IMR-90 (cell line): ENCODE data around the gene BCAS3. TPM values are rescaled to one million over a fixed set of nuclear protein-coding genes. Genes with fewer than 3 reads are reported as not detected.

Experiments used
- ATAC-seq: fragments of 200-7000 bp; cut with Tn5 transposase; 2 replicates; pipeline ENCODE4 v1.9.1; 2020; ENCODE audit warnings: low read depth, mild to moderate bottlenecking, moderate library complexity
- BruUV-seq: library from RNA; stranded (reverse); fragments of 400-500 nt; replicated peaks from 2 replicates; lab custom pipeline; 2021; lab: Mats Ljungman, UMichigan
- CTCF ChIA-PET: fragments of 300-600 bp; formaldehyde crosslinking; extraction: SDS; loops from one replicate; lab custom pipeline; 2021; ENCODE audit warnings: antibody characterized with exemption; lab: Yijun Ruan, JAX
- POLR2A ChIA-PET: fragments of 300-600 bp; sonication (Branson Sonifier 250); formaldehyde crosslinking; loops from one replicate; lab custom pipeline; 2022; ENCODE audit warnings: antibody characterized with exemption; ENCODE audit not compliant: unreplicated experiment; lab: Charles Lee
- DNase-seq: peaks from one replicate; pipeline ENCODE4 v3.0.0; 2013
- H2AFZ ChIP-seq: replicated peaks from 2 replicates; pipeline ENCODE3; 2013; ENCODE audit warnings: low read length, mild to moderate bottlenecking; ENCODE audit not compliant: poor library complexity
- H2AK5ac ChIP-seq: 2 replicates; pipeline ENCODE4 v1.6.1; 2013; ENCODE audit warnings: low read depth, low read length, inconsistent platforms
- H2AK9ac ChIP-seq: replicated peaks from 2 replicates; pipeline ENCODE3; 2013; ENCODE audit warnings: mild to moderate bottlenecking, low read depth, low read length, moderate library complexity; ENCODE audit not compliant: poor library complexity
- H2BK120ac ChIP-seq: 2 replicates; pipeline ENCODE4 v1.6.1; 2013; ENCODE audit warnings: low read depth, low read length, inconsistent platforms
- H2BK15ac ChIP-seq: 3 replicates; pipeline ENCODE4 v1.6.1; 2013; ENCODE audit warnings: low read depth, low read length, inconsistent platforms
- H2BK20ac ChIP-seq: 2 replicates; pipeline ENCODE4 v1.6.1; 2013; ENCODE audit warnings: low read depth, mild to moderate bottlenecking, inconsistent platforms, low read length, moderate library complexity
- H2BK5ac ChIP-seq: 2 replicates; pipeline ENCODE4 v1.6.1; 2013; ENCODE audit warnings: mild to moderate bottlenecking, low read depth, low read length, inconsistent platforms; ENCODE audit not compliant: poor library complexity, severe bottlenecking
- H3K14ac ChIP-seq: replicated peaks from 2 replicates; pipeline ENCODE4 v1.6.1; 2013; ENCODE audit warnings: low read depth, low read length, inconsistent platforms
- H3K18ac ChIP-seq: 2 replicates; pipeline ENCODE4 v1.6.1; 2013; ENCODE audit warnings: low read depth, low read length, control low read depth
- H3K23ac ChIP-seq: 2 replicates; pipeline ENCODE4 v1.6.1; 2013; ENCODE audit warnings: low read depth, low read length, inconsistent platforms
- H3K27ac ChIP-seq: 2 replicates; pipeline ENCODE4 v1.5.1; 2013; ENCODE audit warnings: mild to moderate bottlenecking, control low read depth, low read length; ENCODE audit not compliant: insufficient read depth
- H3K27me3 ChIP-seq: 2 replicates; pipeline ENCODE4 v1.6.1; 2013; ENCODE audit warnings: low read length; ENCODE audit not compliant: control insufficient read depth, insufficient read depth
- H3K36me3 ChIP-seq: 2 replicates; pipeline ENCODE4 v1.6.1; 2013; ENCODE audit warnings: low read length, mixed read lengths; ENCODE audit not compliant: control insufficient read depth, insufficient read depth
- H3K4ac ChIP-seq: 2 replicates; pipeline ENCODE4 v1.6.1; 2013; ENCODE audit warnings: low read depth, low read length, inconsistent platforms
- H3K4me1 ChIP-seq: 2 replicates; pipeline ENCODE4 v1.6.1; 2013; ENCODE audit warnings: low read length, mixed read lengths; ENCODE audit not compliant: control insufficient read depth, insufficient read depth
- H3K4me2 ChIP-seq: 2 replicates; pipeline ENCODE4 v1.6.1; 2013; ENCODE audit warnings: low read depth, mild to moderate bottlenecking, control low read depth, low read length, moderate library complexity
- H3K4me3 ChIP-seq: 2 replicates; pipeline ENCODE4 v1.5.1; 2013; ENCODE audit warnings: low read depth, mild to moderate bottlenecking, control low read depth, low read length, moderate library complexity; ENCODE audit not compliant: insufficient read depth
- H3K56ac ChIP-seq: 2 replicates; pipeline ENCODE4 v1.6.1; 2013; ENCODE audit warnings: low read length, inconsistent platforms; ENCODE audit not compliant: insufficient read depth; ENCODE audit errors: extremely low read depth
- H3K79me1 ChIP-seq, 2 experiments: 2 replicates each; pipeline ENCODE4 v1.6.1; 2013; ENCODE audit warnings: low read length in 2 of 2, inconsistent platforms in 1 of 2, low read depth in 1 of 2
- H3K9ac ChIP-seq: 2 replicates; pipeline ENCODE4 v1.6.1; 2013; ENCODE audit warnings: low read depth, low read length, control low read depth
- H3K9me1 ChIP-seq: 2 replicates; pipeline ENCODE4 v1.6.1; 2013; ENCODE audit warnings: low read length, inconsistent platforms; ENCODE audit not compliant: insufficient read depth
- H3K9me3 ChIP-seq: 2 replicates; pipeline ENCODE4 v1.6.1; 2013; ENCODE audit warnings: low read length; ENCODE audit not compliant: control insufficient read depth, insufficient read depth
- H4K20me1 ChIP-seq: 2 replicates; pipeline ENCODE4 v1.6.1; 2013; ENCODE audit warnings: low read length, inconsistent platforms; ENCODE audit not compliant: insufficient read depth
- H4K5ac ChIP-seq: 2 replicates; pipeline ENCODE4 v1.6.1; 2013; ENCODE audit warnings: mild to moderate bottlenecking, low read depth, low read length, control low read depth
- H4K8ac ChIP-seq, 2 experiments: 2 replicates each; pipeline ENCODE4 v1.6.1; 2013; ENCODE audit warnings: low read depth in 2 of 2, low read length in 2 of 2, control low read depth in 1 of 2, inconsistent platforms in 1 of 2
- H4K91ac ChIP-seq: 2 replicates; pipeline ENCODE4 v1.6.1; 2013; ENCODE audit warnings: low read depth, low read length, inconsistent platforms; ENCODE audit not compliant: insufficient read depth
- BHLHE40 ChIP-seq: fragments of 150-350 bp; IDR thresholded peaks from 2 replicates; pipeline ENCODE4 v1.6.1; 2016; ENCODE audit warnings: mild to moderate bottlenecking, low read depth, low read length
- CEBPB ChIP-seq: IDR thresholded peaks from 2 replicates; pipeline ENCODE4 v1.6.1; 2012; ENCODE audit warnings: low read depth, low read length, improper control_type of control experiment
- CHD1 ChIP-seq: IDR thresholded peaks from 2 replicates; pipeline ENCODE4 v1.6.1; 2012; ENCODE audit warnings: low read depth, low read length, improper control_type of control experiment
- FOS ChIP-seq: fragments of 150-350 bp; IDR thresholded peaks from 2 replicates; pipeline ENCODE4 v1.6.1; 2016; ENCODE audit warnings: low read depth, low read length
- MAFK ChIP-seq: IDR thresholded peaks from 2 replicates; pipeline ENCODE4 v1.6.1; 2012; ENCODE audit warnings: low read depth, low read length, improper control_type of control experiment
- MAZ ChIP-seq: IDR thresholded peaks from 2 replicates; pipeline ENCODE4 v1.6.1; 2012; ENCODE audit warnings: low read depth, mild to moderate bottlenecking, low read length, improper control_type of control experiment, moderate library complexity, borderline replicate concordance
- MXI1 ChIP-seq: IDR thresholded peaks from 2 replicates; pipeline ENCODE4 v1.6.1; 2012; ENCODE audit warnings: low read depth, mild to moderate bottlenecking, low read length, moderate library complexity, borderline replicate concordance
- NFE2L2 ChIP-seq: fragments of 150-350 bp; IDR thresholded peaks from 2 replicates; pipeline ENCODE4 v1.6.1; 2016; ENCODE audit warnings: low read depth, mild to moderate bottlenecking, low read length
- POLR2A ChIP-seq: IDR thresholded peaks from 2 replicates; pipeline ENCODE4 v1.6.1; 2012; ENCODE audit warnings: mild to moderate bottlenecking, low read depth, low read length
- RAD21 ChIP-seq: IDR thresholded peaks from 2 replicates; pipeline ENCODE4 v1.6.1; 2012; ENCODE audit warnings: low read length, improper control_type of control experiment
- RCOR1 ChIP-seq: IDR thresholded peaks from 2 replicates; pipeline ENCODE4 v1.6.1; 2012; ENCODE audit warnings: mild to moderate bottlenecking, low read length, improper control_type of control experiment; ENCODE audit not compliant: insufficient replicate concordance
- RFX5 ChIP-seq: IDR thresholded peaks from 2 replicates; pipeline ENCODE4 v1.8.0; 2012; ENCODE audit warnings: low read depth, mild to moderate bottlenecking, low read length, moderate library complexity
- SMC3 ChIP-seq: fragments of 150-350 bp; IDR thresholded peaks from 2 replicates; pipeline ENCODE4 v1.6.1; 2016; ENCODE audit warnings: low read depth, mild to moderate bottlenecking, antibody characterized with exemption, low read length, moderate library complexity
- WGBS, 2 experiments: methylation state at CpG; one replicate each; pipeline versions ENCODE4 v1.1.5 to v1.1.7; 2013; ENCODE audit warnings: missing lambda C conversion rate in 2 of 2; ENCODE audit not compliant: insufficient read length in 1 of 2; ENCODE audit errors: extremely low coverage in 2 of 2; 5-methylcytosine and 5-hydroxymethylcytosine counted together
- dilution Hi-C: fragments of 300-500 bp; cut with HindIII; formaldehyde crosslinking; loops from one replicate; pipeline ENCODE4 v1.14.3; 2018; ENCODE audit warnings: low sequenced_read_pairs; ENCODE audit not compliant: unreplicated experiment
- in situ Hi-C: fragments of 300-500 bp; cut with MboI; formaldehyde crosslinking; loops from 3 replicates; pipeline ENCODE4 v1.14.3; 2019; ENCODE audit warnings: low sequenced_read_pairs, inconsistent platforms, mixed read lengths
- intact Hi-C: fragments of 100-400 bp; cut with micrococcal nuclease; formaldehyde crosslinking; loops from 2 replicates; pipeline ENCODE4 v1.10.0; 2022
- polyA plus RNA-seq, 3 experiments: library from polyadenylated mRNA; depleted of rRNA; stranded (reverse); fragments of >200 nt; gene quantifications; 2 replicates each; pipeline ENCODE4 v1.2.3, GENCODE V29; 2012; ENCODE audit warnings: low replicate concordance in 1 of 3
- total RNA-seq: library from RNA; depleted of rRNA; stranded (reverse); fragments of >200 nt; gene quantifications from 2 replicates; pipeline ENCODE4 v1.2.3, GENCODE V29; 2012
- TF ChIP-seq, protein P1 (sequence below): conservative IDR thresholded peaks from 2 replicates; pipeline ENCODE4 v1.5.1; 2012; ENCODE audit warnings: mild to moderate bottlenecking, low read depth, low read length, improper control_type of control experiment
- TF ChIP-seq, protein P2 (sequence below): fragments of 150-350 bp; IDR thresholded peaks from 2 replicates; pipeline ENCODE4 v1.6.1; 2016; ENCODE audit warnings: low read depth, mild to moderate bottlenecking, low read length, moderate library complexity, borderline replicate concordance
- TF ChIP-seq, protein P3 (sequence below): fragments of 150-350 bp; IDR thresholded peaks from 2 replicates; pipeline ENCODE4 v1.6.1; 2017; ENCODE audit warnings: mild to moderate bottlenecking, antibody characterized with exemption, low read length, low read depth

BCAS3 gene
- total and polyA plus RNA-seq, 2 of the 4 experiments (the other 2 are of a cell fraction): 6.3 to 27.1 TPM

DNA sequence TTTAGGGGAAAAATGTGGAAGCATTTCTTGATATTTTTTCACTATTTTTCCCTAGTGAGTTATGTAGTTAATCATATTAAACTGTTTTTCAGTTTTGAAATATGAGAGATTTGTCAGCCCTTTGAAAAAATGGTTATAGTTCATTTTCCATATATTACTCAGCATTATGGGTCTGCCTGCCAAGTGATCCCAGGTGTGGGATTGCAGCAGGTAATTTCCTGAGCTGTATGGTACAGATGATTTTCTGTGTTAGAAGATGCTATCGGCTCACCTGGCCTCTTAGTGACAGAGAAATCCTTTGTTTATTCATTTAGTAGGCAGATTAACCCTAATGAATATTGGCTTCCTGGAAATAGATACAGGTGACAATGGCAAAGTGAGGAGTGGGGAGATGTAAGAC is 446.9 kb downstream of the BCAS3 start:
- H3K23ac ChIP-seq: no peak overlapping the region
- H3K36me3 ChIP-seq: no peaks in the 10 kb centered on the region
- POLR2A ChIA-PET: no interaction called here
- no peak overlapping the region for H3K14ac ChIP-seq
- H2AK9ac ChIP-seq: no peak overlapping the region
- no peak overlapping the region for H3K56ac ChIP-seq
- H3K9me3 ChIP-seq: no peaks in the 10 kb centered on the region
- H3K9ac ChIP-seq: no peak overlapping the region
- H3K4me3 ChIP-seq: no peak overlapping the region
- dilution Hi-C loops: no loop called here
- H3K18ac ChIP-seq: no peak overlapping the region
- H4K8ac ChIP-seq: no peak overlapping the region
- H3K9me1 ChIP-seq: peaks cover 6% of the 10 kb centered on the region
- no peak overlapping the region for H3K4me2 ChIP-seq
- ATAC-seq (no peak), DNase-seq (no peak)
- H3K27me3 ChIP-seq: no peaks in the 10 kb centered on the region
- CTCF ChIA-PET: interaction anchor here (0.6 to 1.0 kb wide), 2 partner anchors 20 to 107 kb away, joined by 3 read pairs; no protein-coding TSS in a partner anchor
- TF ChIP-seq SMC3 (no peak), RFX5 (no peak), MXI1 (no peak), MAZ (no peak), BHLHE40 (no peak), RCOR1 (no peak), CEBPB (no peak), FOS (no peak), RAD21 (no peak), POLR2A (no peak), NFE2L2 (no peak), CHD1 (no peak), MAFK (no peak)
- TF ChIP-seq, protein P1, sequence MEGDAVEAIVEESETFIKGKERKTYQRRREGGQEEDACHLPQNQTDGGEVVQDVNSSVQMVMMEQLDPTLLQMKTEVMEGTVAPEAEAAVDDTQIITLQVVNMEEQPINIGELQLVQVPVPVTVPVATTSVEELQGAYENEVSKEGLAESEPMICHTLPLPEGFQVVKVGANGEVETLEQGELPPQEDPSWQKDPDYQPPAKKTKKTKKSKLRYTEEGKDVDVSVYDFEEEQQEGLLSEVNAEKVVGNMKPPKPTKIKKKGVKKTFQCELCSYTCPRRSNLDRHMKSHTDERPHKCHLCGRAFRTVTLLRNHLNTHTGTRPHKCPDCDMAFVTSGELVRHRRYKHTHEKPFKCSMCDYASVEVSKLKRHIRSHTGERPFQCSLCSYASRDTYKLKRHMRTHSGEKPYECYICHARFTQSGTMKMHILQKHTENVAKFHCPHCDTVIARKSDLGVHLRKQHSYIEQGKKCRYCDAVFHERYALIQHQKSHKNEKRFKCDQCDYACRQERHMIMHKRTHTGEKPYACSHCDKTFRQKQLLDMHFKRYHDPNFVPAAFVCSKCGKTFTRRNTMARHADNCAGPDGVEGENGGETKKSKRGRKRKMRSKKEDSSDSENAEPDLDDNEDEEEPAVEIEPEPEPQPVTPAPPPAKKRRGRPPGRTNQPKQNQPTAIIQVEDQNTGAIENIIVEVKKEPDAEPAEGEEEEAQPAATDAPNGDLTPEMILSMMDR: no peak
- TF ChIP-seq, protein P2, sequence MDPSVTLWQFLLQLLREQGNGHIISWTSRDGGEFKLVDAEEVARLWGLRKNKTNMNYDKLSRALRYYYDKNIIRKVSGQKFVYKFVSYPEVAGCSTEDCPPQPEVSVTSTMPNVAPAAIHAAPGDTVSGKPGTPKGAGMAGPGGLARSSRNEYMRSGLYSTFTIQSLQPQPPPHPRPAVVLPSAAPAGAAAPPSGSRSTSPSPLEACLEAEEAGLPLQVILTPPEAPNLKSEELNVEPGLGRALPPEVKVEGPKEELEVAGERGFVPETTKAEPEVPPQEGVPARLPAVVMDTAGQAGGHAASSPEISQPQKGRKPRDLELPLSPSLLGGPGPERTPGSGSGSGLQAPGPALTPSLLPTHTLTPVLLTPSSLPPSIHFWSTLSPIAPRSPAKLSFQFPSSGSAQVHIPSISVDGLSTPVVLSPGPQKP: no peak
- TF ChIP-seq, protein P3, sequence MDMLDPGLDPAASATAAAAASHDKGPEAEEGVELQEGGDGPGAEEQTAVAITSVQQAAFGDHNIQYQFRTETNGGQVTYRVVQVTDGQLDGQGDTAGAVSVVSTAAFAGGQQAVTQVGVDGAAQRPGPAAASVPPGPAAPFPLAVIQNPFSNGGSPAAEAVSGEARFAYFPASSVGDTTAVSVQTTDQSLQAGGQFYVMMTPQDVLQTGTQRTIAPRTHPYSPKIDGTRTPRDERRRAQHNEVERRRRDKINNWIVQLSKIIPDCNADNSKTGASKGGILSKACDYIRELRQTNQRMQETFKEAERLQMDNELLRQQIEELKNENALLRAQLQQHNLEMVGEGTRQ: no peak
- H3K79me1 ChIP-seq: peaks cover 0 to 4% of the 10 kb centered on the region in 2 experiments; a peak in 1 of 4 replicates
- H3K4ac ChIP-seq: no peak overlapping the region
- H4K91ac ChIP-seq: no peak overlapping the region
- 83% methylated on average over 1 of the region's 1 CpG; no CpG with 5 or more reads in 1 of the 2 experiments for WGBS, 2 experiments
- H2AFZ ChIP-seq: no peak overlapping the region
- H4K20me1 ChIP-seq: no peaks in the 10 kb centered on the region
- in situ Hi-C loops: no loop called here
- H4K5ac ChIP-seq: no peak overlapping the region
- no peak overlapping the region for H2BK120ac ChIP-seq
- H2BK15ac ChIP-seq: no peak overlapping the region
- intact Hi-C loops: no loop called here
- H2AK5ac ChIP-seq: no peak overlapping the region
- no peak overlapping the region for H3K27ac ChIP-seq
- no peak overlapping the region for H2BK5ac ChIP-seq
- H3K4me1 ChIP-seq: peaks cover 10% of the 10 kb centered on the region
- no peak overlapping the region for H2BK20ac ChIP-seq
- BruUV-seq: no TSS peak
